ENCODE data around the gene EPHB1.

The EPHB1 gene

GRCh38 chr3:134810052-134810435 is 15.0 kb downstream of the EPHB1 start:
- DNase-seq = no peak

GRCh38 chr3:134810850-134811249 is 15.8 kb downstream of the EPHB1 start:
- DNase-seq = no peak

- DNase-seq = no peak
Measured at GRCh38 chr3:134813618-134814017, 18.6 kb downstream of the EPHB1 start.

- DNase-seq = no peak
Measured at GRCh38 chr3:134815519-134815918, 20.5 kb downstream of the EPHB1 start.

- DNase-seq = no peak
Measured at GRCh38 chr3:134816623-134817022, 21.6 kb downstream of the EPHB1 start.

GRCh38 chr3:134817297-134817696 is 22.2 kb downstream of the EPHB1 start:
- no peak for DNase-seq

- no peak for DNase-seq
Measured at GRCh38 chr3:134820994-134821393, 25.9 kb downstream of the EPHB1 start.

GRCh38 chr3:134822090-134822489 is 27.0 kb downstream of the EPHB1 start:
- no peak for DNase-seq

GRCh38 chr3:134823679-134824078 is 28.6 kb downstream of the EPHB1 start:
- peak; percentile 12 for DNase-seq

- no peak for DNase-seq
Measured at GRCh38 chr3:134824791-134825190, 29.7 kb downstream of the EPHB1 start.

- DNase-seq = no peak
Measured at GRCh38 chr3:134827213-134827612, 32.2 kb downstream of the EPHB1 start.

GRCh38 chr3:134829721-134830120 is 34.7 kb downstream of the EPHB1 start:
- no peak for DNase-seq

GRCh38 chr3:134832585-134832984 is 37.5 kb downstream of the EPHB1 start:
- DNase-seq = no peak

GRCh38 chr3:134833453-134834163 is 38.5 kb downstream of the EPHB1 start:
- no peak for DNase-seq

GRCh38 chr3:134836921-134837320 is 41.9 kb downstream of the EPHB1 start:
- no peak for DNase-seq

GRCh38 chr3:134838599-134838998 is 43.5 kb downstream of the EPHB1 start:
- DNase-seq = no peak

- DNase-seq = no peak
Measured at GRCh38 chr3:134839422-134839821, 44.4 kb downstream of the EPHB1 start.

- DNase-seq = no peak
Measured at GRCh38 chr3:134839990-134840389, 44.9 kb downstream of the EPHB1 start.

GRCh38 chr3:134840459-134840858 is 45.4 kb downstream of the EPHB1 start:
- no peak for DNase-seq

GRCh38 chr3:134846084-134846483 is 51.0 kb downstream of the EPHB1 start:
- DNase-seq = no peak

GRCh38 chr3:134846911-134847317 is 51.9 kb downstream of the EPHB1 start:
- no peak for DNase-seq

- no peak for DNase-seq
Measured at GRCh38 chr3:134847349-134847748, 52.3 kb downstream of the EPHB1 start.

- DNase-seq = no peak
Measured at GRCh38 chr3:134849561-134849960, 54.5 kb downstream of the EPHB1 start.

- DNase-seq = no peak
Measured at GRCh38 chr3:134850761-134851160, 55.7 kb downstream of the EPHB1 start.

- no peak for DNase-seq
Measured at GRCh38 chr3:134852132-134852531, 57.1 kb downstream of the EPHB1 start.

All from NCI-H2171 (cell line).